GM12878 (cell line): ENCODE data around the gene HAUS6. TPM values are rescaled to one million over a fixed set of nuclear protein-coding genes. Genes with fewer than 3 reads are reported as not detected.

Source experiments
- BCL11A ChIP-seq: IDR thresholded peaks from 2 replicates; pipeline ENCODE4 v1.6.1; 2011; ENCODE audit warnings: low read depth, low read length
- CHD1 ChIP-seq: IDR thresholded peaks from 2 replicates; pipeline ENCODE4 v1.6.1; 2012; ENCODE audit warnings: low read depth, low read length, improper control_type of control experiment
- CREM ChIP-seq: IDR thresholded peaks from 2 replicates; pipeline ENCODE4 v1.6.1; 2014; ENCODE audit warnings: antibody characterized with exemption, low read depth
- EZH2 ChIP-seq: IDR thresholded peaks from 2 replicates; pipeline ENCODE4 v1.6.1; 2012; ENCODE audit warnings: low read depth, mild to moderate bottlenecking, control low read depth, inconsistent platforms, low read length, borderline replicate concordance; ENCODE audit not compliant: control insufficient read depth
- FOXM1 ChIP-seq: IDR thresholded peaks from 2 replicates; pipeline ENCODE4 v1.6.1; 2012; ENCODE audit warnings: low read depth, mild to moderate bottlenecking, inconsistent platforms, low read length, moderate library complexity
- HDAC6 ChIP-seq: fragments of 200-600 bp; sonication (generic); IDR thresholded peaks from one replicate; pipeline ENCODE4 v1.8.0; 2017; ENCODE audit warnings: antibody characterized with exemption; ENCODE audit not compliant: unreplicated experiment
- IRF4 ChIP-seq: IDR thresholded peaks from 2 replicates; pipeline ENCODE4 v1.6.1; 2011; ENCODE audit warnings: low read depth, low read length
- MXI1 ChIP-seq: fragments of 150-350 bp; IDR thresholded peaks from 2 replicates; pipeline ENCODE4 v1.6.1; 2011; ENCODE audit warnings: low read depth, mild to moderate bottlenecking, inconsistent platforms, low read length, improper control_type of control experiment
- NBN ChIP-seq: fragments of 450-650 bp; IDR thresholded peaks from 2 replicates; pipeline ENCODE4 v1.6.1; 2016
- NR2C1 ChIP-seq: fragments of 450-650 bp; IDR thresholded peaks from 2 replicates; pipeline ENCODE4 v1.6.1; 2017; ENCODE audit warnings: antibody characterized with exemption, mild to moderate bottlenecking, moderate library complexity
- RCOR1 ChIP-seq: conservative IDR thresholded peaks from 2 replicates; pipeline ENCODE4 v1.6.1; 2012; ENCODE audit warnings: low read depth, low read length, improper control_type of control experiment
- RELA ChIP-seq: fragments of 450-650 bp; IDR thresholded peaks from 2 replicates; pipeline ENCODE4 v1.8.0; 2014; ENCODE audit warnings: borderline replicate concordance; ENCODE audit not compliant: partially characterized antibody
- SMAD5 ChIP-seq: IDR thresholded peaks from 2 replicates; pipeline ENCODE4 v1.6.1; 2016; ENCODE audit warnings: antibody characterized with exemption, low read depth
- ZBED1 ChIP-seq: IDR thresholded peaks from 2 replicates; pipeline ENCODE4 v1.6.1; 2016; ENCODE audit warnings: borderline replicate concordance
- ZNF217 ChIP-seq: fragments of 450-650 bp; IDR thresholded peaks from 2 replicates; pipeline ENCODE4 v1.6.1; 2017; ENCODE audit warnings: antibody characterized with exemption, mild to moderate bottlenecking
- ZNF274 ChIP-seq: IDR thresholded peaks from one replicate; pipeline ENCODE4 v1.8.0; 2011; ENCODE audit not compliant: insufficient read length, insufficient read depth
- polyA plus RNA-seq, 11 experiments: library from polyadenylated mRNA; depleted of rRNA in 4 of 11; unstranded in 6 of 11; stranded (reverse) in 5 of 11; fragments of >200 nt; fragmentation: Nextera tagmentation in 4 of 11; fragmentation: Illumina TruSeq in 1 of 11; extraction: Ambion mirVana in 4 of 11; extraction: Trizol in 1 of 11; gene quantifications; 1 replicate in 1 of 11; 2 replicates in 10 of 11; pipeline versions ENCODE4 v1.2.1 to v1.2.3, GENCODE V29; 2011 to 2016; ENCODE audit warnings: inconsistent platforms in 2 of 11, missing spikeins in 2 of 11, low read depth in 1 of 11
- total RNA-seq, 4 experiments: library from RNA; depleted of rRNA in 3 of 4; stranded (reverse); fragments of >200 nt in 3 of 4; fragmentation: Illumina TruSeq in 1 of 4; extraction: Trizol in 1 of 4; gene quantifications; 2 replicates each; pipeline versions ENCODE4 v1.2.1 to v1.2.3, GENCODE V29; 2013 to 2021
- TF ChIP-seq, protein P1 (sequence below): IDR thresholded peaks from 2 replicates; pipeline ENCODE4 v1.6.1; 2012; ENCODE audit warnings: low read depth, low read length, improper control_type of control experiment
- TF ChIP-seq, protein P2 (sequence below): fragments of 450-650 bp; formaldehyde crosslinking; IDR thresholded peaks from 2 replicates; pipeline ENCODE4 v1.4.0; 2020; ENCODE audit warnings: mild to moderate bottlenecking, moderate library complexity
- TF ChIP-seq, protein P3 (sequence below): fragments of 450-650 bp; IDR thresholded peaks from 2 replicates; pipeline ENCODE4 v1.6.1; 2016; ENCODE audit warnings: mild to moderate bottlenecking
- TF ChIP-seq, protein P4 (sequence below): fragments of 450-650 bp; IDR thresholded peaks from 2 replicates; pipeline ENCODE4 v1.6.1; 2017; ENCODE audit warnings: mild to moderate bottlenecking
- TF ChIP-seq, protein P5 (sequence below): fragments of 450-650 bp; IDR thresholded peaks from 2 replicates; pipeline ENCODE4 v1.6.1; 2017; ENCODE audit warnings: low read depth, mild to moderate bottlenecking, moderate library complexity

The HAUS6 gene
- total and polyA plus RNA-seq, 10 of the 15 experiments (the other 5 are each of a cell fraction or from before 2014, with no cell fraction given): 7.1 to 26.8 (median 16.0) TPM

DNA sequence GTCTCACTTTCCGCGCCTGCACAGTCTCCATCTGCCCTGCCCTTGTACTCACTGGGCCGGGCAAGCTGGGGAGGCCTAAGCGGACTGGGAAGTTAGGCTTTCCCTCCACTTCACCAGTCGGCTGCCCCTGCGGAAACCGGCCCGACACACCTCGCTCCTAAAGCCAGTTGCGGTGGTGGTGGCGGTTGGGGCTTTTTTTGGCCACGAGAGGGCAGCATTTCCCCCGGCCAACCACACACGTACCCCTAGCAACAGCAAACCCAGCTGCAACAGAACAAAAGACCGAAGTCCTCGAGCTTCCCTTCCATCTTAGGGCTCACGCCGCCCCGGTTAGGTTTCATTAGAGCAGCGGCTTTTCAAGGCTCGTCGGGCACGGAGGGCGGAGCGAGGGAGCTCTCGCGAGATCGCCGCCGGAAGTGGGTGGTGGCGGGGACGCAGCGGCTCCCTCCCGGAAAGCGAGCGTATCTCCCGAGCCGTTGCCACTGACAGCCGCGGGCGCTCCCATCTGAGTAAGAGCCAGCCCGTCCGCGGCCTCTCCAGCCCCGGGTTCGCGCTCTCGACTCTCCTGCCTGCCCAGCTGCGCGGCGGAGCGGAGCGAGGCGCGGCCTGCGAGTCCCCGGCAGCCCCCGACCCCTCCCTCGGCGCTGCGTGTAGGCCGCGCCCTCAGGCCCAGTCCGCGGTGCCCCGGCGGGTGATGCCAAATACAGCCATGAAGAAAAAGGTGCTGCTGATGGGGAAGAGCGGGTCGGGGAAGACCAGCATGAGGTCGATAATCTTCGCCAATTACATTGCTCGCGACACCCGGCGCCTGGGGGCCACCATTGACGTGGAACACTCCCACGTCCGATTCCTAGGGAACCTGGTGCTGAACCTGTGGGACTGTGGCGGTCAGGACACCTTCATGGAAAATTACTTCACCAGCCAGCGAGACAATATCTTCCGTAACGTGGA, 53.5 kb downstream of the HAUS6 start, which contains the start of gene RRAGA (continued):
- TF ChIP-seq, protein P1, sequence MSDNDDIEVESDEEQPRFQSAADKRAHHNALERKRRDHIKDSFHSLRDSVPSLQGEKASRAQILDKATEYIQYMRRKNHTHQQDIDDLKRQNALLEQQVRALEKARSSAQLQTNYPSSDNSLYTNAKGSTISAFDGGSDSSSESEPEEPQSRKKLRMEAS: peak; percentile 60; the same call in 1 of the 2 replicates
- TF ChIP-seq, protein P2, sequence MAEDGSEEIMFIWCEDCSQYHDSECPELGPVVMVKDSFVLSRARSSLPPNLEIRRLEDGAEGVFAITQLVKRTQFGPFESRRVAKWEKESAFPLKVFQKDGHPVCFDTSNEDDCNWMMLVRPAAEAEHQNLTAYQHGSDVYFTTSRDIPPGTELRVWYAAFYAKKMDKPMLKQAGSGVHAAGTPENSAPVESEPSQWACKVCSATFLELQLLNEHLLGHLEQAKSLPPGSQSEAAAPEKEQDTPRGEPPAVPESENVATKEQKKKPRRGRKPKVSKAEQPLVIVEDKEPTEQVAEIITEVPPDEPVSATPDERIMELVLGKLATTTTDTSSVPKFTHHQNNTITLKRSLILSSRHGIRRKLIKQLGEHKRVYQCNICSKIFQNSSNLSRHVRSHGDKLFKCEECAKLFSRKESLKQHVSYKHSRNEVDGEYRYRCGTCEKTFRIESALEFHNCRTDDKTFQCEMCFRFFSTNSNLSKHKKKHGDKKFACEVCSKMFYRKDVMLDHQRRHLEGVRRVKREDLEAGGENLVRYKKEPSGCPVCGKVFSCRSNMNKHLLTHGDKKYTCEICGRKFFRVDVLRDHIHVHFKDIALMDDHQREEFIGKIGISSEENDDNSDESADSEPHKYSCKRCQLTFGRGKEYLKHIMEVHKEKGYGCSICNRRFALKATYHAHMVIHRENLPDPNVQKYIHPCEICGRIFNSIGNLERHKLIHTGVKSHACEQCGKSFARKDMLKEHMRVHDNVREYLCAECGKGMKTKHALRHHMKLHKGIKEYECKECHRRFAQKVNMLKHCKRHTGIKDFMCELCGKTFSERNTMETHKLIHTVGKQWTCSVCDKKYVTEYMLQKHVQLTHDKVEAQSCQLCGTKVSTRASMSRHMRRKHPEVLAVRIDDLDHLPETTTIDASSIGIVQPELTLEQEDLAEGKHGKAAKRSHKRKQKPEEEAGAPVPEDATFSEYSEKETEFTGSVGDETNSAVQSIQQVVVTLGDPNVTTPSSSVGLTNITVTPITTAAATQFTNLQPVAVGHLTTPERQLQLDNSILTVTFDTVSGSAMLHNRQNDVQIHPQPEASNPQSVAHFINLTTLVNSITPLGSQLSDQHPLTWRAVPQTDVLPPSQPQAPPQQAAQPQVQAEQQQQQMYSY: no peak
- peak; percentile 90 for TF ChIP-seq MXI1
- TF ChIP-seq, protein P3, sequence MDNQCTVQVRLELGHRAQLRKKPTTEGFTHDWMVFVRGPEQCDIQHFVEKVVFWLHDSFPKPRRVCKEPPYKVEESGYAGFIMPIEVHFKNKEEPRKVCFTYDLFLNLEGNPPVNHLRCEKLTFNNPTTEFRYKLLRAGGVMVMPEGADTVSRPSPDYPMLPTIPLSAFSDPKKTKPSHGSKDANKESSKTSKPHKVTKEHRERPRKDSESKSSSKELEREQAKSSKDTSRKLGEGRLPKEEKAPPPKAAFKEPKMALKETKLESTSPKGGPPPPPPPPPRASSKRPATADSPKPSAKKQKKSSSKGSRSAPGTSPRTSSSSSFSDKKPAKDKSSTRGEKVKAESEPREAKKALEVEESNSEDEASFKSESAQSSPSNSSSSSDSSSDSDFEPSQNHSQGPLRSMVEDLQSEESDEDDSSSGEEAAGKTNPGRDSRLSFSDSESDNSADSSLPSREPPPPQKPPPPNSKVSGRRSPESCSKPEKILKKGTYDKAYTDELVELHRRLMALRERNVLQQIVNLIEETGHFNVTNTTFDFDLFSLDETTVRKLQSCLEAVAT: peak; percentile 94
- TF ChIP-seq NR2C1: no peak
- TF ChIP-seq FOXM1: 0 out of 2 replicates have a peak, but pooled peaks have one; percentile 73
- TF ChIP-seq, protein P4, sequence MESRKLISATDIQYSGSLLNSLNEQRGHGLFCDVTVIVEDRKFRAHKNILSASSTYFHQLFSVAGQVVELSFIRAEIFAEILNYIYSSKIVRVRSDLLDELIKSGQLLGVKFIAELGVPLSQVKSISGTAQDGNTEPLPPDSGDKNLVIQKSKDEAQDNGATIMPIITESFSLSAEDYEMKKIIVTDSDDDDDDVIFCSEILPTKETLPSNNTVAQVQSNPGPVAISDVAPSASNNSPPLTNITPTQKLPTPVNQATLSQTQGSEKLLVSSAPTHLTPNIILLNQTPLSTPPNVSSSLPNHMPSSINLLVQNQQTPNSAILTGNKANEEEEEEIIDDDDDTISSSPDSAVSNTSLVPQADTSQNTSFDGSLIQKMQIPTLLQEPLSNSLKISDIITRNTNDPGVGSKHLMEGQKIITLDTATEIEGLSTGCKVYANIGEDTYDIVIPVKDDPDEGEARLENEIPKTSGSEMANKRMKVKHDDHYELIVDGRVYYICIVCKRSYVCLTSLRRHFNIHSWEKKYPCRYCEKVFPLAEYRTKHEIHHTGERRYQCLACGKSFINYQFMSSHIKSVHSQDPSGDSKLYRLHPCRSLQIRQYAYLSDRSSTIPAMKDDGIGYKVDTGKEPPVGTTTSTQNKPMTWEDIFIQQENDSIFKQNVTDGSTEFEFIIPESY: no peak
- TF ChIP-seq SMAD5: peak; percentile 85; the same call in 1 of the 2 replicates
- peak; percentile 88 for TF ChIP-seq NBN
- no peak for TF ChIP-seq HDAC6
- TF ChIP-seq CHD1: no peak; the same call in 1 of the 2 replicates
- no peak for TF ChIP-seq ZNF274
- TF ChIP-seq BCL11A: no peak
- peak; percentile 41; the same call in 1 of the 2 replicates for TF ChIP-seq CREM
- TF ChIP-seq EZH2: no peak
- no peak for TF ChIP-seq ZBED1
- peak; percentile 72 for TF ChIP-seq RELA
- peak; percentile 21; the same call in 1 of the 2 replicates for TF ChIP-seq ZNF217
- TF ChIP-seq, protein P5, sequence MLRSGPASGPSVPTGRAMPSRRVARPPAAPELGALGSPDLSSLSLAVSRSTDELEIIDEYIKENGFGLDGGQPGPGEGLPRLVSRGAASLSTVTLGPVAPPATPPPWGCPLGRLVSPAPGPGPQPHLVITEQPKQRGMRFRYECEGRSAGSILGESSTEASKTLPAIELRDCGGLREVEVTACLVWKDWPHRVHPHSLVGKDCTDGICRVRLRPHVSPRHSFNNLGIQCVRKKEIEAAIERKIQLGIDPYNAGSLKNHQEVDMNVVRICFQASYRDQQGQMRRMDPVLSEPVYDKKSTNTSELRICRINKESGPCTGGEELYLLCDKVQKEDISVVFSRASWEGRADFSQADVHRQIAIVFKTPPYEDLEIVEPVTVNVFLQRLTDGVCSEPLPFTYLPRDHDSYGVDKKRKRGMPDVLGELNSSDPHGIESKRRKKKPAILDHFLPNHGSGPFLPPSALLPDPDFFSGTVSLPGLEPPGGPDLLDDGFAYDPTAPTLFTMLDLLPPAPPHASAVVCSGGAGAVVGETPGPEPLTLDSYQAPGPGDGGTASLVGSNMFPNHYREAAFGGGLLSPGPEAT: peak; percentile 58
- TF ChIP-seq IRF4: no peak
- peak; percentile 98 for TF ChIP-seq RCOR1
